ENCODE measurements around the gene USF2.
A peak's percentile ranks its signal among the peaks of the same experiment; 100 is the strongest.

DNA sequence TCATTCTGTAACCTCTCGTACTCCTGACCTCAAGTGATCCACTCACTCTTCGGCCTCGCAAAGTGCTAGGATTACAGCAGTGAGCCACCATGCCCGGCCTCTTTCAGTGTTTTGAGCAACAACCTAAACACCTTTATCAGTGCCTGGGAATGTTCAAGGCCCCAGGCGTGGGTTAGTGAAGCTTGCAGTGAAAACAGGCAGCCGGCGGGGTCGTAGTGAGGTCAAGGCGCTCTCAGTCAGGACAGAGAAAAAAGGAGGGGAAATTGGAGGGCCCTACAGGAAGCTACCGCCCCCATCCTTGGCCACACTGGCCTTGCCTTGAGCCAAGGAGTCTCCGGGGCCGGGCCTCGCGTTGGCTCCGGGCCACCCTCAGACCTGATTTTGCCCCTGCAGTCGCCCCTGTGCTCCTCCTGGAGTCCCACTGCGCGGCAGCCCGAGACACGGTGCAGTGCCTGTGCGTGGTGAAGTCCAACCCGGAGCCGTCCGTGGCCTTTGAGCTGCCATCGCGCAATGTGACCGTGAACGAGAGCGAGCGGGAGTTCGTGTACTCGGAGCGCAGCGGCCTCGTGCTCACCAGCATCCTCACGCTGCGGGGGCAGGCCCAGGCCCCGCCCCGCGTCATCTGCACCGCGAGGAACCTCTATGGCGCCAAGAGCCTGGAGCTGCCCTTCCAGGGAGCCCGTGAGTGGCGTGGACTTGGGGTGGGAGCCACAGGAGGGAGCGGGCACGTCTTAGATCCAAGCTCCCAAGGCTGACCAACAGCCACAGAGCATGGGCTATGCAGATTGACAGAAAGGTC lies 40.9 kb downstream of the USF2 start:
- TF ChIP-seq, protein P1, sequence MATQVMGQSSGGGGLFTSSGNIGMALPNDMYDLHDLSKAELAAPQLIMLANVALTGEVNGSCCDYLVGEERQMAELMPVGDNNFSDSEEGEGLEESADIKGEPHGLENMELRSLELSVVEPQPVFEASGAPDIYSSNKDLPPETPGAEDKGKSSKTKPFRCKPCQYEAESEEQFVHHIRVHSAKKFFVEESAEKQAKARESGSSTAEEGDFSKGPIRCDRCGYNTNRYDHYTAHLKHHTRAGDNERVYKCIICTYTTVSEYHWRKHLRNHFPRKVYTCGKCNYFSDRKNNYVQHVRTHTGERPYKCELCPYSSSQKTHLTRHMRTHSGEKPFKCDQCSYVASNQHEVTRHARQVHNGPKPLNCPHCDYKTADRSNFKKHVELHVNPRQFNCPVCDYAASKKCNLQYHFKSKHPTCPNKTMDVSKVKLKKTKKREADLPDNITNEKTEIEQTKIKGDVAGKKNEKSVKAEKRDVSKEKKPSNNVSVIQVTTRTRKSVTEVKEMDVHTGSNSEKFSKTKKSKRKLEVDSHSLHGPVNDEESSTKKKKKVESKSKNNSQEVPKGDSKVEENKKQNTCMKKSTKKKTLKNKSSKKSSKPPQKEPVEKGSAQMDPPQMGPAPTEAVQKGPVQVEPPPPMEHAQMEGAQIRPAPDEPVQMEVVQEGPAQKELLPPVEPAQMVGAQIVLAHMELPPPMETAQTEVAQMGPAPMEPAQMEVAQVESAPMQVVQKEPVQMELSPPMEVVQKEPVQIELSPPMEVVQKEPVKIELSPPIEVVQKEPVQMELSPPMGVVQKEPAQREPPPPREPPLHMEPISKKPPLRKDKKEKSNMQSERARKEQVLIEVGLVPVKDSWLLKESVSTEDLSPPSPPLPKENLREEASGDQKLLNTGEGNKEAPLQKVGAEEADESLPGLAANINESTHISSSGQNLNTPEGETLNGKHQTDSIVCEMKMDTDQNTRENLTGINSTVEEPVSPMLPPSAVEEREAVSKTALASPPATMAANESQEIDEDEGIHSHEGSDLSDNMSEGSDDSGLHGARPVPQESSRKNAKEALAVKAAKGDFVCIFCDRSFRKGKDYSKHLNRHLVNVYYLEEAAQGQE (IDR thresholded peaks at IDR 0.05), result no peak
- TF ChIP-seq MAZ (IDR thresholded peaks at IDR 0.05; ENCODE audit: borderline replicate concordance, low read depth, low read length) (no peak), BHLHE40 (IDR thresholded peaks at IDR 0.05; ENCODE audit: low read depth, low read length) (no peak), SMC3 (IDR thresholded peaks at IDR 0.05) (no peak), CEBPB (IDR thresholded peaks at IDR 0.05) (no peak), POLR2A (IDR thresholded peaks at IDR 0.05; ENCODE audit: low read length) (0 out of 2 replicates have a peak, but pooled peaks have one; percentile 5), ESRRA (IDR thresholded peaks at IDR 0.05; ENCODE audit: borderline replicate concordance, low read length) (no peak), RCOR1 (IDR thresholded peaks at IDR 0.05; ENCODE audit: low read depth, low read length) (no peak), MAFK (IDR thresholded peaks at IDR 0.05; ENCODE audit: partially characterized antibody) (no peak)
- TF ChIP-seq, protein P2, sequence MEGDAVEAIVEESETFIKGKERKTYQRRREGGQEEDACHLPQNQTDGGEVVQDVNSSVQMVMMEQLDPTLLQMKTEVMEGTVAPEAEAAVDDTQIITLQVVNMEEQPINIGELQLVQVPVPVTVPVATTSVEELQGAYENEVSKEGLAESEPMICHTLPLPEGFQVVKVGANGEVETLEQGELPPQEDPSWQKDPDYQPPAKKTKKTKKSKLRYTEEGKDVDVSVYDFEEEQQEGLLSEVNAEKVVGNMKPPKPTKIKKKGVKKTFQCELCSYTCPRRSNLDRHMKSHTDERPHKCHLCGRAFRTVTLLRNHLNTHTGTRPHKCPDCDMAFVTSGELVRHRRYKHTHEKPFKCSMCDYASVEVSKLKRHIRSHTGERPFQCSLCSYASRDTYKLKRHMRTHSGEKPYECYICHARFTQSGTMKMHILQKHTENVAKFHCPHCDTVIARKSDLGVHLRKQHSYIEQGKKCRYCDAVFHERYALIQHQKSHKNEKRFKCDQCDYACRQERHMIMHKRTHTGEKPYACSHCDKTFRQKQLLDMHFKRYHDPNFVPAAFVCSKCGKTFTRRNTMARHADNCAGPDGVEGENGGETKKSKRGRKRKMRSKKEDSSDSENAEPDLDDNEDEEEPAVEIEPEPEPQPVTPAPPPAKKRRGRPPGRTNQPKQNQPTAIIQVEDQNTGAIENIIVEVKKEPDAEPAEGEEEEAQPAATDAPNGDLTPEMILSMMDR (IDR thresholded peaks at IDR 0.05), result no peak

All from A549 (cell line).